ENCODE measurements around the gene KIF2A. TPM values are rescaled to one million over a fixed set of nuclear protein-coding genes. Genes with fewer than 3 reads are reported as not detected.

KIF2A gene
- total and polyA plus RNA-seq, 2 of the 8 experiments (the other 6 are each of a cell fraction or from before 2014, with no cell fraction given), result 18.4 to 97.1 TPM

- Histone ChIP-seq H3K79me2 (ENCODE audit: control insufficient read depth in 1 of 2, insufficient read depth in 2 of 2, low read length in 2 of 2) (peaks cover 21 to 50% of the 10 kb centered on the region in 2 experiments), H2BK12ac (ENCODE audit: low read depth, low read length) (peak within 1 kb of the TSS; percentile 80; the same call in 1 of the 2 replicates), H4K91ac (replicated peaks; ENCODE audit: insufficient read length, low read length) (peak within 1 kb of the TSS; percentile 89), H4K20me1 (replicated peaks in 1 of 2; ENCODE audit: control insufficient read depth in 1 of 2, insufficient read depth in 2 of 2, low read length in 2 of 2) (no peaks in the 10 kb centered on the region), H3K4me1 (replicated peaks in 1 of 4; ENCODE audit: control insufficient read depth in 3 of 4, insufficient read depth in 4 of 4, low read length in 3 of 4) (peaks cover 0 to 2% (median 0%) of the 10 kb centered on the region in 4 experiments; a peak in 1 of 7 replicates), H3K4me3 (ENCODE audit: extremely low read depth in 1 of 4, insufficient read depth in 2 of 4, low read depth in 3 of 4, low read length in 4 of 4) (peak within 1 kb of the TSS; percentile 82 to 99 (median 92)), H3K14ac (ENCODE audit: insufficient read length) (no peak within 1 kb of the TSS), H3K27ac (ENCODE audit: low read depth, low read length) (peak within 1 kb of the TSS; percentile 92), H2AK5ac (ENCODE audit: low read depth, low read length) (peak within 1 kb of the TSS; percentile 90), H3K9ac (replicated peaks in 1 of 4; ENCODE audit: extremely low read depth in 1 of 4, low read depth in 3 of 4, low read length in 3 of 4) (peak within 1 kb of the TSS; percentile 89 to 99 (median 95)), H3K4ac (replicated peaks; ENCODE audit: insufficient read length, low read depth, low read length) (peak within 1 kb of the TSS; percentile 69), H3K18ac (ENCODE audit: extremely low read depth, low read length) (peak within 1 kb of the TSS; percentile 0), H3K9me3 (ENCODE audit: insufficient read depth in 2 of 2, low read depth in 1 of 2, low read length in 1 of 2) (no peaks in the 10 kb centered on the region), H2BK120ac (replicated peaks; ENCODE audit: low read depth, low read length) (no peak within 1 kb of the TSS), H3K23ac (ENCODE audit: insufficient read length) (no peak within 1 kb of the TSS), H2AFZ (ENCODE audit: low read length) (peak within 1 kb of the TSS; percentile 45; the same call in 1 of the 2 replicates), H3K56ac (replicated peaks; ENCODE audit: insufficient read length, low read depth, low read length) (peak within 1 kb of the TSS; percentile 18), H3K36me3 (ENCODE audit: control insufficient read depth in 2 of 4, insufficient read depth in 4 of 4, low read length in 3 of 4) (no peaks in the 10 kb centered on the region), H3K27me3 (replicated peaks in 1 of 4; ENCODE audit: control insufficient read depth in 3 of 4, extremely low read depth in 1 of 4, insufficient read depth in 3 of 4, low read length in 3 of 4) (no peaks in the 10 kb centered on the region), H3K4me2 (ENCODE audit: insufficient read depth in 1 of 2, low read depth in 2 of 2, low read length in 2 of 2) (peak within 1 kb of the TSS; percentile 91 to 93), H4K8ac (ENCODE audit: extremely low read depth, insufficient read depth, low read length) (peak within 1 kb of the TSS; percentile 100), H2BK5ac (ENCODE audit: low read depth, low read length) (peak within 1 kb of the TSS; percentile 87), H2BK15ac (ENCODE audit: low read length) (no peak within 1 kb of the TSS), H3K79me1 (ENCODE audit: low read depth, low read length) (no peaks in the 10 kb centered on the region; the same call in 1 of the 2 replicates), H2BK20ac (ENCODE audit: low read length) (no peak within 1 kb of the TSS), H3K23me2 (ENCODE audit: low read depth, low read length) (peaks cover 11% of the 10 kb centered on the region), H4K5ac (ENCODE audit: insufficient read length, low read depth, low read length) (peak within 1 kb of the TSS; percentile 58)
- POLR2A ChIA-PET (ENCODE audit: partially characterized antibody), result interaction anchor here (0.6 to 5.8 kb wide), 10 partner anchors 8 to 1463 kb away, joined by 3 to 78 read pairs (median 4); partner anchors contain the start of gene DIMT1
- FAIRE-seq, result peak; percentile 94
- 1% methylated on average over 64 of the region's 66 CpGs; no CpG with 5 or more reads in 1 of the 2 experiments for WGBS, 2 experiments (ENCODE audit: extremely low coverage in 1 of 2, insufficient coverage in 1 of 2, insufficient read length in 1 of 2, insufficient replicate concordance in 2 of 2, low coverage in 1 of 2, low lambda C conversion rate in 2 of 2, missing lambda C conversion rate in 1 of 2)
- CTCF ChIA-PET (ENCODE audit: partially characterized antibody), result interaction anchor here (0.8 to 0.9 kb wide), 3 partner anchors 13 to 31 kb away, joined by 4 to 5 read pairs (median 4); no protein-coding TSS in a partner anchor
- DNase-seq (ENCODE audit: low read depth in 1 of 2, low spot score in 2 of 2), result peak; percentile 97 to 99
- TF ChIP-seq TBP (IDR thresholded peaks at IDR 0.05; ENCODE audit: low read depth, low read length) (peak; percentile 93), SIN3A (conservative IDR thresholded peaks at IDR 0.05 in 1 of 2, IDR thresholded peaks at IDR 0.05 in 1 of 2; ENCODE audit: low read depth in 1 of 2, low read length in 2 of 2) (peak in 1 of 2 experiments; percentile 95; a peak in 2 of 4 replicates), KDM5A (IDR thresholded peaks at IDR 0.05; ENCODE audit: low read length) (peak; percentile 99), RAD21 (IDR thresholded peaks at IDR 0.05 in 1 of 2, conservative IDR thresholded peaks at IDR 0.05 in 1 of 2; ENCODE audit: low read depth in 2 of 2, low read length in 2 of 2) (no peak), KDM1A (IDR thresholded peaks at IDR 0.05; ENCODE audit: borderline replicate concordance, low read length) (no peak), USF2 (IDR thresholded peaks at IDR 0.05; ENCODE audit: low read length) (0 out of 2 replicates have a peak, but pooled peaks have one; percentile 7), GTF2F1 (IDR thresholded peaks at IDR 0.05; ENCODE audit: borderline replicate concordance, low read depth, low read length) (no peak; the same call in 1 of the 2 replicates), CREB1 (IDR thresholded peaks at IDR 0.05) (peak; percentile 100), POLR2A (IDR thresholded peaks at IDR 0.05; ENCODE audit: control extremely low read depth in 1 of 2, low read depth in 2 of 2, low read length in 2 of 2) (peak; percentile 80 to 94), TCF12 (IDR thresholded peaks at IDR 0.05; ENCODE audit: low read depth, low read length) (no peak)
These were observed 106.7 kb downstream of the KIF2A start, which contains the start of gene IPO11 for GRCh38 chr5:62412549-62413329. Gene IPO11 (plus strand): TSS chr5:62412763. CDS start chr5:62437280, 24,517 bp downstream.

Measured in H1 (cell line).